ENCODE data around the gene MRPL19.
A peak's percentile ranks its signal among the peaks of the same experiment; 100 is the strongest.

Gene MRPL19

GRCh38 chr2:75616406-75616805 is 30.2 kb upstream of the MRPL19 start:
- DNase-seq = no peak

DNA sequence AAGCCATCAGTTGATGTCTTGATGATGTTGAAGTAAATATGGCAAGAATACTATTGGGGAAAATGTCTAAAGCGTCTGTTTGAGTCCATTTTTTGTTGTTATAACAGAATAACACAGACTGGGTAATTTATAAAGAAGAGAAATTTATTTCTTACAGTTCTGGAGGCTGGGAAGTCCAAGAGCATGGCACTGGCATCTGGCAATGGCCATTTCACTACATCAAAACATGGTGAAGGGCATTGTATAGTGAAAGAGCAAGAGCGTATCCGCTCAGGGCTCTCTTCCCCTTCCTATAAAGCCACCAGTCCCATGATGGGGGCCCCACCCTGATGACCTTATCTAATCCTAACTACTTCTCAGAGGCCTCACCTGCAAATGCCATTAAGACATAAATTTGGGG is 29.6 kb upstream of the MRPL19 start:
- no peak for DNase-seq

DNA sequence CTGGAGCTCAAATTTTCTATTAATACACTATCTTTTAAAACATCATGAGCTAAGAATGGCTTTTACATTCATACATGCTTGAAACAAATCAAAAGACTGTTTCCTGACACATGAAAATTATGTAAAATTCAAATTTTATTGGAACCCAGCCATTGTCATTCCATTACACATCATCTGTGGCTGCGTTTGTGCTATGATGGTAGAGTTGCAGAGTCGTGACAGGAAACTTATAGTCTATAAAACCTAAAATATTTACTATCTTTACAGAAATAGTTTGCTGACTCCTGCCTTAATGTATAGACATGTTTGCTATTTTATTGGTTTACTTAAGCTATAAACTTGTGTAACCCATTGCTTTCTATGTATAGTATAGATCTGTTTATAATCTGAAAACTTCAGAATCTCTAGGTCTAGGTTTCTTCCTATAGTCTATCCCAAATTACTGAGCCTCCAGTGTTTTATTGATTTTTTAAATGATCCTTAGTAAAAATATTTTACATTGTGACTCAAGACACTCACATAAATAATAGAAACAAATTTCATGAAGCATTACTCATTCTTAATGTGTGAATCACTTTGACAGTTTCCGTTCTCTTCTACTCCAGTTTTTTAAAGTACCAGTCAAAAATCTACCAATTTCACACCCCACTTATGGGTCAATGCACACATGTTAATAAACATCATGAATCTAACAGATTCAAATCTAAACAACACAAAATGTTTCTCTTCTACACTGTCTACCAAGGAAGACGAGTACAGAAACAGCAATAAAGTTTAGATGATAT is 26.4 kb upstream of the MRPL19 start:
- no peak for DNase-seq

- no peak for DNase-seq
These were observed 25.4 kb upstream of the MRPL19 start for GRCh38 chr2:75621228-75621627.

DNA sequence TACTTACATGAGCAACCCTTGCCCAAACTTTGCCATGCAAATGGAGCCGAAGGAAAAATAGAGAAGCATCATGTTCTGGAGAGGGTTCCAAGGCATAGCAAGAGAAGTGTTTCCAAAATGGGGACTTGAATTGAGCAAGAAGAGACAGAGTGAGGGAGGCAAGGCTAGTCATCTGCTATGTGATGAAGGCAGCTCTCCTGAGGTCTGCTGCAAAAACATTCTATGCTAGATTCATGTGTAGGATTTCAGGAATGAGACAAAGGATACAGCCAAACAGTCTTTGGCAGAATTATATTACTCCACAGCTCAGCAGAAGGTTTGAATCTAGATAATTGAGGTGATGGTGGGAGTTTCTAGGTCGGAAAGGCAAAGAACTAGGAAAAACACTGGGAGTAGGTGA is 24.1 kb upstream of the MRPL19 start:
- DNase-seq = no peak

- DNase-seq = no peak
These were observed 23.7 kb upstream of the MRPL19 start for GRCh38 chr2:75622929-75623328.

GRCh38 chr2:75627902-75628504 is 18.6 kb upstream of the MRPL19 start:
- DNase-seq = peak in 10 of 14 donors; percentile 12 to 44 (median 24)

- no peak for DNase-seq
These were observed 14.4 kb upstream of the MRPL19 start for GRCh38 chr2:75632091-75632701.

GRCh38 chr2:75632813-75633212 is 13.8 kb upstream of the MRPL19 start:
- DNase-seq = no peak

DNA sequence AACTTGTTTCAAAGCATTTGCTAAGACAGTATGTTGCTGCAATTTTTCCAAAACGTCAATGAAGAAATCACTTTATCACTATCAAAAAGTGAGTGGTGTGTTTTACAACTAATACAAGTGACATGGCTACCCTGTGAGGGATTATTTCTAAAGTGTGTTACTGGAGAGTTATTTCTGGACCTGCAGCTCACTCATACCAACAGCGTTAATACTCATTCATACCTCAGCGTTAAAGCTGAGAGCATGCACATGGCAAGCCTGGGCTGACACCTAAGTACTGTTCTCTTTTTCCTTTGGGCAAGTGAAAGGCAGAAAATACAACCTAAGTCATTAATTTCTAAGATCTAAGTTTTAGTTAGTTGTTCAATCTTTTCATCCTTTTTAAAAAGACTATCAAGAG is 13.0 kb upstream of the MRPL19 start:
- no peak for DNase-seq

DNA sequence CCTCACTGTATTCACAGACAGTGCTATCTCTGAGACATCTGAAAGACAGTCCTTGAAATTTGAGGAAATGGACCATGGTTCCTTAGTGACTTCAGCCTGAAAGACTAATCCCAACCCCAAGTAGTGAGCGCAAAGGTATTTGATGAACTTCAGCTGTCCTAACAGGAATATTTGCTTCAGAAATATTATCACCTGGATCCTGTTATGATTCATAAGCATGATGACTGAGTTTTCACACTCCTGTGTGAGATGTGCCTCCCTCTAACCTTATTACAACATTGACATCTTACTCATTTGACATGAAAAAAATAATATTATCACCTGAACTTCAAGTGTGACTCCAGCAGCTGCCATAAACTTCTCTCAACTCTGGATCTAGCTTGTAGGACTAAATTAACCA is 11.6 kb upstream of the MRPL19 start:
- no peak for DNase-seq

DNA sequence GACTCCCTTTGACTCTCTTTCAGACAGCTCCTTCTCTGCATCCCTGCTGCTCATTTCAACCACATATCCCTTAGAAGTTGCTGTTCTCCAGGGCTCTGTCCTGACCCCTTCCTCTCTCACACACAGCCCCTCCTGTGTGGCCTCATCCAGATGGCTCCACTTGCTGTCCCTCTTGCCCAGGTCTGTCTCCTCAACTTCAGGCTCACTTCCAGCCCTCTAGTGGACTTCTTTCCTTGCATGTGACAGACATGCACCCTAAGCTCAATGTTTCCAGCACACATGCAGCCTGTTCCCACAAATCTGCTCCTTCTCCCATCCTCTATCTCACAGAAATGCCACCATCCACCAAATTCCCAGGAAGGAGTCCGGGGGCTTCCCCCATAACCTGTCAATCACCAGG is 9.0 kb upstream of the MRPL19 start:
- DNase-seq = no peak

DNA sequence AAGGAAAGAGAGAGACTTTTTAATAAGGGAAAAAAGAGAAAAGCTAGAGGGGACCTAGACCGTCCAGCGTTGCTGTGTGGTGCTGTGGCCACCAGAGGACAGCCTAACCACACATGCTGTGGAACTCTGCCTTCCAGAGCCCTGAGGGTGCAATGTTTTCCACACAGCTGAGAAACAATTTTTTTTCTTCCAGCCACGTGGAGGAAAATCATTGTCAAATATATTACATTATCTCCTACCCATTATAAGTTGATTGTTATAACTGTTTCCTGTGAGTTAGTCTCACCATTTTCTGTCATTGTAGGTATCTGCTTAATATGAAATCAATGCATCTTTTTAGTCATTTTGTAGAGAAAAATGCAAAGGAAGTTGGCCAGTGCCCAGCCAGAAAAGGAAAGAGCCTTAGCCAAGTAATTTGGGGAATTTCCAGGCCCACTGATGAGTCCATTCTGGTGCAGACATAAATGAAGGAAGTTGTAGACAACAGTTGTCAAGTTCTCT is 5.9 kb upstream of the MRPL19 start:
- peak in 8 of 14 donors; percentile 7 to 49 (median 26) for DNase-seq

DNA sequence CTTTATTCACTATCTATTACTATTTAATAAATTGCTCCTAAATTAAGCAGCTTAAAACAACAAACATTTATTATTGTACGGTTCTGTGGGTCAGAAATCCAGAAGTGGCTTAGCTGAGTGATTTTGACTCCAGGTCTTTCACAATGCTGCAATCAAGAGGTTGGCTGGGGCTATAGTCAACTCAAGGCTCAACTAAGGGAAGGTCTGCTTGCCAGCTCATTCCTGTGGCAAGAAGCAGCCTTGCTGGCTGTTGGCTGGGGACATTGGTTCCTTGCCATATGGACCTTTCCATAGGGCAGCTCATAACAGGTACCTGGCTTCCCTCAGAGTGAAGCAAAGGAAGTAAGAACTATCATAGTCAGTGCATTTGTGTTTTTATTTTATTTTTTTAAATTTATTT is 5.0 kb upstream of the MRPL19 start:
- DNase-seq = no peak

- DNase-seq = no peak
These were observed 2.6 kb upstream of the MRPL19 start for GRCh38 chr2:75643980-75644379.

- no peak for DNase-seq
These were observed 940 bp upstream of the MRPL19 start for GRCh38 chr2:75645643-75646042.

DNA sequence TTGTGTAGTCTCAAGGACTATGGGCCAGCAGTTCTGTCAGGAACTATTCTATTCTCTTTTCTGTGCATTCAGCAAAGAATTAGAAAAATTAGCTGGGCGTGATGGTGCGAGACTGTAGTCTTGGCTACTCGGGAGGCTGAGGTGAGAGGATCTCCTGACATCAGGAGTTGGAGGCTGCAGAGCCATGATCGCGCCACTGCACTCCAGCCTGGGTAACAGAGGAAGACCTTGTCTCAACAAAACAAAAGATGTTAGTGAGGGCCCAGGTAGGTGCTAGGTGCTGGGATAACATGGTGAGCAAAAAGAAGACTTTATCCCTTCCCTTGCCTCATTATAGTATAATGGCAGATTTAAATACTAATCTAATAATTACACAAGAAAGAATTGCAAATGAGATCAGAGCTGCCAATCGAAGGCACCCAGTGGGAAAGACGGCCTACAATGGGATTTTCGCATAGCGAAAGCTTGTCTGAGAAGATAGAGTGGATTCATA is 447 bp upstream of the MRPL19 start:
- DNase-seq = no peak

GRCh38 chr2:75647771-75648170 is 1.2 kb downstream of the MRPL19 start:
- no peak for DNase-seq

- DNase-seq = no peak
These were observed 7.4 kb downstream of the MRPL19 start for GRCh38 chr2:75654012-75654411.

GRCh38 chr2:75655861-75656260 is 9.3 kb downstream of the MRPL19 start:
- peak in 1 of 14 donors; percentile 9 for DNase-seq

GRCh38 chr2:75656563-75656962 is 10.0 kb downstream of the MRPL19 start:
- no peak for DNase-seq

- DNase-seq = no peak
These were observed 11.2 kb downstream of the MRPL19 start for GRCh38 chr2:75657798-75658197.

DNA sequence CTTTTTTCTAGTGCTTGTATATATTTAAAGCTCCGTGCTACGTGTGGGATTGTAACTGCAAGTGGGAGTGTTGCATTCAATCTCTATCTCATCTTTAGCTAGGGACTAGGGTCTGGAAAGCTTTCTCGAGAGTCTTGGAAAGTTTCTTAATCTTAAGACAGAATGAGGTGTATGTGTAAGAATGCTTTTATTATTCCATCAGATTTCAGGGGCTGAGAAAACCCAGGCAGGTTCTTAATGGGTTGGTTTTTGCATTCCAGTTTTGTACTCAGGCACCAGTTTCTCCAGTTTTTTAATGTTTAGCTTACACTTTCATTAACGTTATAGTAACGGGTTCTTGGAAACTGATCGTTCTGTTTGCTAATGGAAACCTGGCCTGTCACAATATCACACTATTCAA is 20.3 kb downstream of the MRPL19 start:
- no peak for DNase-seq

DNA sequence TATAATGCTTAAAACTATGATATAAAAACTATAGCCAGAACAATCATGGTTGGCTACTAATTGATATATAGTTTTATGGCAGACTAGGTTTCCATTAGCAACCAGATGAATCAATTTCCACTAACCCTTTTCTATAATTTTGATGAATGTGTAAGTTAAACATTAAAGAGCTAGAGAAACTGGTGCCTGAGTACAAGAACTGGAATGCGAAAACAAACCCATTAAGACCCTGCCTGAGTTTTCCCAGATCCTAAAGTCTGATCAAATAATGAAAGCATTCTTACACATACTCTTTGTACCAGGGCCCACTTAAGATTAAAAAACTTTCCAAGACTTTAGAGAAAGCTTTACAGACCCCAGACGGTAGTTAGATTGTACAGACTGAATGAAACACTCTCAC is 21.3 kb downstream of the MRPL19 start:
- no peak for DNase-seq

Measured in C1 segment of cervical spinal cord (tissue), 14 donors.